Astrocyte (in vitro differentiated cells and primary cell): ENCODE data around the gene CDHR4. TPM values are rescaled to one million over a fixed set of nuclear protein-coding genes. Genes with fewer than 3 reads are reported as not detected.
"Not testable (repeated sequence)": the region's sequence is repeated elsewhere in the genome, so short reads cannot be mapped to it uniquely, and the experiment has no call there.

Experiments used
- DNase-seq: peaks from one replicate; pipeline ENCODE4 v3.0.0-alpha.2; 2010; ENCODE audit warnings: low read depth
- FAIRE-seq: peaks from 2 replicates; lab custom pipeline; 2011; peaks lifted over from hg19 to GRCh38; lab: Jason Lieb, UNC
- H2AFZ ChIP-seq: 2 replicates; pipeline ENCODE4 v1.6.0; 2012; ENCODE audit warnings: low read depth, low read length, inconsistent platforms
- H3K27ac ChIP-seq: 2 replicates; pipeline ENCODE4 v1.5.1; 2011; ENCODE audit warnings: low read depth, low read length, inconsistent platforms
- H3K27me3 ChIP-seq: 2 replicates; pipeline ENCODE4 v1.6.0; 2011; ENCODE audit warnings: low read length, inconsistent platforms; ENCODE audit not compliant: insufficient read depth
- H3K36me3 ChIP-seq: 2 replicates; pipeline ENCODE4 v1.5.1; 2011; ENCODE audit warnings: low read length, inconsistent platforms; ENCODE audit not compliant: insufficient read depth
- H3K4me1 ChIP-seq: 2 replicates; pipeline ENCODE4 v1.5.1; 2011; ENCODE audit warnings: low read length, inconsistent platforms; ENCODE audit not compliant: insufficient read depth
- H3K4me2 ChIP-seq: 2 replicates; pipeline ENCODE4 v1.6.0; 2012; ENCODE audit warnings: low read length, inconsistent platforms
- H3K4me3 ChIP-seq: 2 replicates; pipeline ENCODE4 v1.5.1; 2011; ENCODE audit warnings: low read depth, mild to moderate bottlenecking, low read length, inconsistent platforms; ENCODE audit not compliant: insufficient read depth
- H3K79me2 ChIP-seq: 2 replicates; pipeline ENCODE4 v1.6.0; 2012; ENCODE audit warnings: mild to moderate bottlenecking, low read length, inconsistent platforms; ENCODE audit not compliant: insufficient read depth
- H3K9ac ChIP-seq: 2 replicates; pipeline ENCODE4 v1.6.0; 2012; ENCODE audit warnings: mild to moderate bottlenecking, low read length, inconsistent platforms
- H3K9me3 ChIP-seq: 2 replicates; pipeline ENCODE4 v1.5.1; 2012; ENCODE audit warnings: low read depth, mild to moderate bottlenecking, low read length, inconsistent platforms; ENCODE audit not compliant: insufficient read depth
- H4K20me1 ChIP-seq: 2 replicates; pipeline ENCODE4 v1.6.0; 2012; ENCODE audit warnings: low read length, inconsistent platforms; ENCODE audit not compliant: insufficient read depth
- H3K27ac Mint-ChIP-seq: one replicate; pipeline ENCODE4 v1.8.0; 2021; ENCODE audit warnings: mild to moderate bottlenecking, mixed read lengths; ENCODE audit not compliant: unreplicated experiment
- H3K27me3 Mint-ChIP-seq: one replicate; pipeline ENCODE4 v1.8.0; 2021; ENCODE audit warnings: low read depth, mixed read lengths; ENCODE audit not compliant: unreplicated experiment
- H3K36me3 Mint-ChIP-seq: one replicate; pipeline ENCODE4 v1.8.0; 2021; ENCODE audit warnings: low read depth, mixed read lengths; ENCODE audit not compliant: unreplicated experiment
- H3K4me1 Mint-ChIP-seq: one replicate; pipeline ENCODE4 v1.8.0; 2021; ENCODE audit warnings: low read depth, mixed read lengths; ENCODE audit not compliant: unreplicated experiment
- H3K4me3 Mint-ChIP-seq: one replicate; pipeline ENCODE4 v1.8.0; 2021; ENCODE audit warnings: mild to moderate bottlenecking, moderate library complexity, mixed read lengths; ENCODE audit not compliant: unreplicated experiment
- H3K9me3 Mint-ChIP-seq: one replicate; pipeline ENCODE4 v1.8.0; 2021; ENCODE audit warnings: mild to moderate bottlenecking, mixed read lengths; ENCODE audit not compliant: unreplicated experiment
- CTCF ChIP-seq: IDR thresholded peaks from 2 replicates; pipeline ENCODE4 v1.5.1; 2011; ENCODE audit warnings: low read depth, mild to moderate bottlenecking, inconsistent platforms, low read length, moderate library complexity; ENCODE audit not compliant: insufficient read depth
- EZH2 ChIP-seq: IDR thresholded peaks from 2 replicates; pipeline ENCODE4 v1.6.1; 2012; ENCODE audit warnings: mild to moderate bottlenecking, low read length, inconsistent platforms; ENCODE audit not compliant: insufficient read depth
- total RNA-seq: library from RNA; stranded (reverse); gene quantifications from 2 replicates; pipeline ENCODE4 v1.2.1, GENCODE V29; 2021

The CDHR4 gene
- total RNA-seq, 1 donor from 2014 or later = not detected

- Histone ChIP-seq H3K9ac (no peak overlapping the region), H3K4me3 (no peak overlapping the region), H4K20me1 (peaks cover 42% of the 10 kb centered on the region), H3K36me3 (no peaks in the 10 kb centered on the region), H3K4me2 (no peak overlapping the region), H3K27me3 (no peaks in the 10 kb centered on the region), H3K4me1 (peaks cover 17% of the 10 kb centered on the region), H3K79me2 (peaks cover 79% of the 10 kb centered on the region), H2AFZ (no peak overlapping the region), H3K9me3 (no peaks in the 10 kb centered on the region), H3K27ac (no peak overlapping the region)
- peaks cover 4% of the 10 kb centered on the region for H3K36me3 Mint-ChIP-seq
- TF ChIP-seq CTCF (no peak), EZH2 (no peak)
- H3K9me3 Mint-ChIP-seq = no peaks in the 10 kb centered on the region
- H3K4me3 Mint-ChIP-seq = no peak overlapping the region
- no peaks in the 10 kb centered on the region for H3K27me3 Mint-ChIP-seq
- FAIRE-seq (no peak), DNase-seq (no peak)
- H3K4me1 Mint-ChIP-seq = peaks cover 31% of the 10 kb centered on the region
- no peak overlapping the region for H3K27ac Mint-ChIP-seq
These were observed 48.2 kb downstream of the CDHR4 start for GRCh38 chr3:49751501-49751900.

- H3K36me3 ChIP-seq = no peaks in the 10 kb centered on the region
- no peak for TF ChIP-seq EZH2
- TF ChIP-seq CTCF = no peak
- peaks cover 21% of the 10 kb centered on the region for H3K4me1 ChIP-seq
- H3K27me3 ChIP-seq = no peaks in the 10 kb centered on the region
- no peaks in the 10 kb centered on the region for H3K9me3 ChIP-seq
- no peak overlapping the region for H3K4me3 ChIP-seq
- Mint-ChIP-seq H3K4me3 (no peak overlapping the region), H3K36me3 (peaks cover 7% of the 10 kb centered on the region), H3K4me1 (peaks cover 31% of the 10 kb centered on the region), H3K27me3 (no peaks in the 10 kb centered on the region), H3K27ac (peak overlapping the region; percentile 4), H3K9me3 (no peaks in the 10 kb centered on the region)
- peaks cover 38% of the 10 kb centered on the region for H4K20me1 ChIP-seq
- H3K79me2 ChIP-seq = peaks cover 71% of the 10 kb centered on the region
- H3K9ac ChIP-seq = no peak overlapping the region
- DNase-seq (peak; percentile 26), FAIRE-seq (no peak)
- no peak overlapping the region for H2AFZ ChIP-seq
- peak overlapping the region; percentile 5 for H3K27ac ChIP-seq
- no peak overlapping the region for H3K4me2 ChIP-seq
These were observed 49.6 kb downstream of the CDHR4 start for GRCh38 chr3:49750056-49750455.

GRCh38 chr3:49748874-49749273 is 50.8 kb downstream of the CDHR4 start:
- not testable (repeated sequence) for H3K4me2 ChIP-seq, DNase-seq, H3K9ac ChIP-seq, H3K27me3 ChIP-seq, H3K4me3 ChIP-seq, H3K9me3 ChIP-seq, H3K27me3 Mint-ChIP-seq, H3K4me3 Mint-ChIP-seq, H3K36me3 Mint-ChIP-seq, FAIRE-seq, H3K9me3 Mint-ChIP-seq, H2AFZ ChIP-seq, H3K36me3 ChIP-seq
- peak overlapping the region; percentile 47 for H3K27ac Mint-ChIP-seq
- H3K4me1 ChIP-seq = peaks cover 21% of the 10 kb centered on the region
- peaks cover 27% of the 10 kb centered on the region for H4K20me1 ChIP-seq
- H3K27ac ChIP-seq = peak overlapping the region; percentile 90
- peaks cover 34% of the 10 kb centered on the region for H3K4me1 Mint-ChIP-seq
- peaks cover 68% of the 10 kb centered on the region for H3K79me2 ChIP-seq
